K562 (cell line): ENCODE data around the gene SMAD3. TPM values are rescaled to one million over a fixed set of nuclear protein-coding genes. Genes with fewer than 3 reads are reported as not detected.

Experiments
- ADNP ChIP-seq: fragments of 200-800 bp; sonication (Bioruptor generic); IDR thresholded peaks from 2 replicates; pipeline ENCODE4 v1.6.1; 2016; ENCODE audit warnings: missing genetic modification characterization, missing compliant biosample characterization
- AFF4 ChIP-seq: sonication (generic); formaldehyde crosslinking; IDR thresholded peaks from 2 replicates; pipeline ENCODE4 v1.8.0; 2023; ENCODE audit warnings: mild to moderate bottlenecking, missing genetic modification reagents
- ARID1B ChIP-seq: fragments of 450-650 bp; IDR thresholded peaks from 2 replicates; pipeline ENCODE4 v1.6.1; 2016; ENCODE audit warnings: antibody characterized with exemption, mild to moderate bottlenecking, inconsistent platforms
- ASH1L ChIP-seq: fragments of 450-650 bp; IDR thresholded peaks from 2 replicates; pipeline ENCODE4 v1.6.1; 2018; ENCODE audit warnings: borderline replicate concordance, mild to moderate bottlenecking, low read depth; ENCODE audit not compliant: partially characterized antibody
- BDP1 ChIP-seq: IDR thresholded peaks from 3 replicates; pipeline ENCODE4 v1.6.1; 2011; ENCODE audit not compliant: insufficient read length, insufficient read depth
- DIDO1 ChIP-seq: fragments of 450-650 bp; IDR thresholded peaks from 2 replicates; pipeline ENCODE4 v1.6.1; 2016; ENCODE audit warnings: low read depth, missing biosample characterization, missing genetic modification characterization
- ELF1 ChIP-seq: fragments of 200-800 bp; sonication (Bioruptor generic); IDR thresholded peaks from 2 replicates; pipeline ENCODE4 v1.6.1; 2016; ENCODE audit warnings: missing genetic modification characterization, missing compliant biosample characterization
- FOSL1 ChIP-seq: fragments of 200-800 bp; sonication (Bioruptor generic); conservative IDR thresholded peaks from 2 replicates; pipeline ENCODE4 v1.6.1; 2016; ENCODE audit warnings: missing genetic modification characterization, missing compliant biosample characterization
- HNRNPUL1 ChIP-seq: fragments of 200-400 bp; formaldehyde crosslinking; IDR thresholded peaks from 2 replicates; pipeline ENCODE4 v1.6.1; 2017; ENCODE audit warnings: low read length
- JUND ChIP-seq, 2 experiments: IDR thresholded peaks; 2 replicates in 1 of 2; 3 replicates in 1 of 2; pipeline ENCODE4 v1.6.1; 2011; ENCODE audit warnings: borderline replicate concordance in 2 of 2, low read depth in 2 of 2, low read length in 2 of 2, improper control_type of control experiment in 1 of 2, missing biosample characterization in 1 of 2, missing genetic modification characterization in 1 of 2, missing genetic modification reagents in 1 of 2
- NR2F6 ChIP-seq: fragments of 450-650 bp; formaldehyde crosslinking; IDR thresholded peaks from 2 replicates; pipeline ENCODE4 v1.4.0; 2020; ENCODE audit warnings: mild to moderate bottlenecking
- PPARD ChIP-seq: fragments of 250-450 bp; sonication (Bioruptor Pico); IDR thresholded peaks from 2 replicates; pipeline ENCODE4 v1.8.0; 2022; ENCODE audit warnings: inconsistent platforms, mild to moderate bottlenecking, moderate library complexity
- SIX5 ChIP-seq, 2 experiments: IDR thresholded peaks; 2 replicates each; pipeline ENCODE4 v1.6.1; 2011; ENCODE audit warnings: low read length in 2 of 2, borderline replicate concordance in 1 of 2, low read depth in 1 of 2, mild to moderate bottlenecking in 1 of 2, moderate library complexity in 1 of 2; ENCODE audit not compliant: insufficient read depth in 1 of 2
- SMAD3 ChIP-seq: fragments of 450-650 bp; formaldehyde crosslinking; conservative IDR thresholded peaks from 2 replicates; pipeline ENCODE4 v1.4.0; 2020; ENCODE audit warnings: mild to moderate bottlenecking
- SP1 ChIP-seq: sonication (generic); formaldehyde crosslinking; IDR thresholded peaks from 2 replicates; pipeline ENCODE4 v1.8.1; 2022; ENCODE audit warnings: mild to moderate bottlenecking, missing genetic modification reagents
- STAT5A ChIP-seq: IDR thresholded peaks from 2 replicates; pipeline ENCODE4 v1.6.1; 2012; ENCODE audit warnings: low read length, inconsistent platforms, borderline replicate concordance
- TEAD1 ChIP-seq, 2 experiments: fragments of 450-650 bp in 1 of 2; sonication (generic) in 1 of 2; formaldehyde crosslinking; IDR thresholded peaks; 2 replicates each; pipeline versions ENCODE4 v1.4.0 to v1.8.0; 2020 to 2022; ENCODE audit warnings: mild to moderate bottlenecking in 2 of 2, missing genetic modification reagents in 1 of 2
- ZNF175 ChIP-seq: fragments of 200-800 bp; sonication (Bioruptor generic); IDR thresholded peaks from 2 replicates; pipeline ENCODE4 v1.6.1; 2016; ENCODE audit warnings: low read depth, mild to moderate bottlenecking, missing genetic modification characterization, missing compliant biosample characterization
- ZNF217 ChIP-seq: sonication (generic); formaldehyde crosslinking; IDR thresholded peaks from 2 replicates; pipeline ENCODE4 v1.8.0; 2022; ENCODE audit warnings: mild to moderate bottlenecking, missing genetic modification reagents
- ZNF24 ChIP-seq: fragments of 450-650 bp; IDR thresholded peaks from 2 replicates; pipeline ENCODE4 v1.6.1; 2016
- polyA plus RNA-seq, 8 experiments: library from polyadenylated mRNA; depleted of rRNA in 4 of 8; stranded (reverse) in 5 of 8; unstranded in 3 of 8; fragments of >200 nt; fragmentation: Nextera tagmentation in 2 of 8; fragmentation: Illumina TruSeq in 1 of 8; extraction: Ambion mirVana in 2 of 8; extraction: Trizol in 1 of 8; gene quantifications; 2 replicates each; pipeline versions ENCODE4 v1.2.1 to v1.2.3, GENCODE V29; 2011 to 2014; ENCODE audit warnings: inconsistent platforms in 1 of 8, missing spikeins in 1 of 8
- total RNA-seq, 7 experiments: library from RNA; depleted of rRNA in 6 of 7; stranded (reverse); fragments of >200 nt in 6 of 7; fragmentation: Illumina TruSeq in 2 of 7; extraction: Trizol in 2 of 7; gene quantifications; 2 replicates each; pipeline versions ENCODE4 v1.2.1 to v1.2.3, GENCODE V29; 2011 to 2021; ENCODE audit warnings: low replicate concordance in 1 of 7
- TF ChIP-seq, protein P1 (sequence below), 3 experiments: fragments of 200-800 bp in 1 of 3; sonication (Bioruptor generic) in 1 of 3; sonication (generic) in 1 of 3; formaldehyde crosslinking in 1 of 3; IDR thresholded peaks; 2 replicates each; pipeline versions ENCODE4 v1.6.1 to v1.8.0; 2016 to 2022; ENCODE audit warnings: mild to moderate bottlenecking in 2 of 3, missing compliant biosample characterization in 2 of 3, missing genetic modification characterization in 2 of 3, missing genetic modification reagents in 1 of 3

Gene SMAD3
- total and polyA plus RNA-seq, 9 of the 15 experiments (the other 6 are each of a cell fraction or from before 2014, with no cell fraction given): 4.3 to 39.2 (median 11.1) TPM

- TF ChIP-seq JUND (IDR thresholded peaks at IDR 0.05; ENCODE audit: borderline replicate concordance, low read depth, low read length): peak; percentile 85
- peak; percentile 73; the same call in 2 of the 3 replicates for TF ChIP-seq JUND (tag; IDR thresholded peaks at IDR 0.05; ENCODE audit: borderline replicate concordance, low read depth, low read length)
- TF ChIP-seq NR2F6 (CRISPR knock-in tag): no peak
- no peak for TF ChIP-seq ADNP (tag)
- TF ChIP-seq HNRNPUL1: no peak
- TF ChIP-seq SIX5 (IDR thresholded peaks at IDR 0.05; ENCODE audit: borderline replicate concordance in 1 of 2, insufficient read depth in 1 of 2, low read depth in 1 of 2, low read length in 2 of 2): no peak
- peak; percentile 46 for TF ChIP-seq ARID1B
- TF ChIP-seq ZNF24: no peak
- no peak for TF ChIP-seq ZNF217 (CRISPR knock-in tag)
- no peak for TF ChIP-seq ASH1L
- no peak for TF ChIP-seq ELF1 (tag)
- TF ChIP-seq BDP1: no peak
- TF ChIP-seq STAT5A: no peak
- no peak for TF ChIP-seq AFF4 (CRISPR knock-in tag)
- peak; percentile 90 for TF ChIP-seq FOSL1
- TF ChIP-seq DIDO1: no peak
- no peak for TF ChIP-seq PPARD (CRISPR knock-in tag)
- no peak for TF ChIP-seq SMAD3 (CRISPR knock-in tag)
- TF ChIP-seq ZNF175: peak; percentile 42; the same call in 1 of the 2 replicates
- TF ChIP-seq, protein P1, sequence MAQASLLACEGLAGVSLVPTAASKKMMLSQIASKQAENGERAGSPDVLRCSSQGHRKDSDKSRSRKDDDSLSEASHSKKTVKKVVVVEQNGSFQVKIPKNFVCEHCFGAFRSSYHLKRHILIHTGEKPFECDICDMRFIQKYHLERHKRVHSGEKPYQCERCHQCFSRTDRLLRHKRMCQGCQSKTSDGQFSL (CRISPR knock-in tag; IDR thresholded peaks at IDR 0.05): no peak
- TF ChIP-seq, protein P1 (tag; IDR thresholded peaks at IDR 0.05): no peak
- no peak for TF ChIP-seq TEAD1 (CRISPR knock-in tag; IDR thresholded peaks at IDR 0.05)
- no peak for TF ChIP-seq SP1
Observed at GRCh38 chr15:67125589-67126502, 60.4 kb downstream of the SMAD3 start (continued).
